Measurements from ENCODE around the gene NXNL1. TPM values are rescaled to one million over a fixed set of nuclear protein-coding genes. Genes with fewer than 3 reads are reported as not detected.

Gene NXNL1
- total and polyA plus RNA-seq, 4 donors: not detected

DNA sequence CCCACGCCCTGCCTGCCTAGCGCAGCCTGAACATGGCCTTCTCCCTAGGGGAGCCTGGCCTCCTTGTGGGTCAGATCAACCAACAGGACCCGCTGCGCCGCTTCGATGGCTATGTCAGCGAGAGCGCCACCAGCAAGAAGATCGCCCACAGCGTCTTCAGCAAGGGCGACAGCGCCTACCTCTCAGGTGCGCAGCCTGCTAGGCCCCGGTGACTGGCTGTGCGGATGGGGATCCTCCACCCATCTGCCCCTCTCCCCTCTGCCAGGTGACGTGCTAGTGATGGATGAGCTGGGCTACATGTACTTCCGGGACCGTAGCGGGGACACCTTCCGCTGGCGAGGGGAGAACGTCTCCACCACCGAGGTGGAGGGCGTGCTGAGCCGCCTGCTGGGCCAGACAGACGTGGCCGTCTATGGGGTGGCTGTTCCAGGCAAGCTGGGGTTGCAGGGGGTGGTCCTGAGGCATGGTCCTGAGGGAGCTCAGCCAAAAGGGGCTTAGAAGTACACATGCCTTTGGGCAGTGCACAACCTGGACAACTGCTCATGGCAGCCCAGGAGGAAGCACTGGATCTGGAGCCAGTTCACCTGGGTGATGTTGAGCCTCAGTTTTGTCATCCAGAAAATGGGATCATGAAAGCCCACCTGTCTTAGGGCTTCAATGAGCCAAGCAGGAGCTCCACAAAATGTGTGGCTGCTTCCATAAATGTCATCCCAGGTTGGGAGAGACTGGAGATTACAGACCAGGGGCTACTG lies 39.9 kb upstream of the NXNL1 start:
- Histone ChIP-seq H3K27ac (ENCODE audit: low read depth in 1 of 2, low read length in 2 of 2) (no peak overlapping the region), H3K4me3 (ENCODE audit: low read depth in 1 of 3, low read length in 3 of 3) (no peak overlapping the region), H3K9me3 (ENCODE audit: control insufficient read depth in 4 of 4, low read length in 3 of 4) (no peaks in the 10 kb centered on the region), H3K27me3 (ENCODE audit: control insufficient read depth in 4 of 4, insufficient read depth in 4 of 4, low read length in 3 of 4) (no peaks in the 10 kb centered on the region), H3K4me1 (ENCODE audit: control insufficient read depth in 4 of 4, insufficient read depth in 4 of 4, low read length in 3 of 4) (peaks cover 0 to 2% (median 0%) of the 10 kb centered on the region in 4 donors), H3K9ac (ENCODE audit: low read depth in 1 of 2, low read length in 2 of 2) (no peak overlapping the region), H3K36me3 (ENCODE audit: control insufficient read depth in 4 of 4, insufficient read depth in 3 of 4, low read depth in 1 of 4, low read length in 3 of 4) (peaks cover 0 to 6% (median 0%) of the 10 kb centered on the region in 4 donors)
- 95% methylated on average over 27 of the region's 27 CpGs for WGBS
- no peak for TF ChIP-seq ATF3 (IDR thresholded peaks at IDR 0.05)
- no peak for TF ChIP-seq TAF1 (conservative IDR thresholded peaks at IDR 0.05)
- no peak for TF ChIP-seq YY1 (IDR thresholded peaks at IDR 0.05)
- no peak for TF ChIP-seq FOXA1 (IDR thresholded peaks at IDR 0.05)
- no peak for TF ChIP-seq SP1 (IDR thresholded peaks at IDR 0.05)
- no peak for TF ChIP-seq ZBTB33 (IDR thresholded peaks at IDR 0.05)
- TF ChIP-seq, protein P1, sequence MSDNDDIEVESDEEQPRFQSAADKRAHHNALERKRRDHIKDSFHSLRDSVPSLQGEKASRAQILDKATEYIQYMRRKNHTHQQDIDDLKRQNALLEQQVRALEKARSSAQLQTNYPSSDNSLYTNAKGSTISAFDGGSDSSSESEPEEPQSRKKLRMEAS (IDR thresholded peaks at IDR 0.05): no peak
- TF ChIP-seq RAD21 (IDR thresholded peaks at IDR 0.05): no peak
- no peak for TF ChIP-seq EGR1 (IDR thresholded peaks at IDR 0.05; ENCODE audit: low read depth in 2 of 2)
- TF ChIP-seq HNF4A (conservative IDR thresholded peaks at IDR 0.05): no peak
- no peak for TF ChIP-seq RXRA (IDR thresholded peaks at IDR 0.05)
- no peak for DNase-seq (ENCODE audit: low spot score)

- no peak for DNase-seq (ENCODE audit: low spot score)
- 71% methylated on average over 21 of the region's 21 CpGs for WGBS
Measured at GRCh38 chr19:17499648-17500446, 39.1 kb upstream of the NXNL1 start.

More at GRCh38 chr19:17499648-17500446, 39.1 kb upstream of the NXNL1 start:
- Histone ChIP-seq H3K4me3 (ENCODE audit: low read depth in 1 of 3, low read length in 3 of 3) (no peak overlapping the region), H3K36me3 (ENCODE audit: control insufficient read depth in 4 of 4, insufficient read depth in 3 of 4, low read depth in 1 of 4, low read length in 3 of 4) (peaks cover 0 to 6% (median 0%) of the 10 kb centered on the region in 4 donors), H3K27ac (ENCODE audit: low read depth in 1 of 2, low read length in 2 of 2) (no peak overlapping the region), H3K4me1 (ENCODE audit: control insufficient read depth in 4 of 4, insufficient read depth in 4 of 4, low read length in 3 of 4) (peaks cover 0 to 2% (median 0%) of the 10 kb centered on the region in 4 donors), H3K27me3 (ENCODE audit: control insufficient read depth in 4 of 4, insufficient read depth in 4 of 4, low read length in 3 of 4) (no peaks in the 10 kb centered on the region), H3K9ac (ENCODE audit: low read depth in 1 of 2, low read length in 2 of 2) (no peak overlapping the region), H3K9me3 (ENCODE audit: control insufficient read depth in 4 of 4, low read length in 3 of 4) (no peaks in the 10 kb centered on the region)
- TF ChIP-seq HNF4A (conservative IDR thresholded peaks at IDR 0.05) (no peak), RXRA (IDR thresholded peaks at IDR 0.05) (no peak), ZBTB33 (IDR thresholded peaks at IDR 0.05) (no peak), HNF4G (IDR thresholded peaks at IDR 0.05) (no peak), FOXA1 (IDR thresholded peaks at IDR 0.05) (no peak), YY1 (IDR thresholded peaks at IDR 0.05) (no peak), RAD21 (IDR thresholded peaks at IDR 0.05) (no peak), FOXA2 (IDR thresholded peaks at IDR 0.05) (no peak), TAF1 (conservative IDR thresholded peaks at IDR 0.05) (no peak), NR2F2 (IDR thresholded peaks at IDR 0.05) (no peak), JUND (IDR thresholded peaks at IDR 0.05) (no peak), SP1 (IDR thresholded peaks at IDR 0.05) (no peak)
- TF ChIP-seq, protein P2, sequence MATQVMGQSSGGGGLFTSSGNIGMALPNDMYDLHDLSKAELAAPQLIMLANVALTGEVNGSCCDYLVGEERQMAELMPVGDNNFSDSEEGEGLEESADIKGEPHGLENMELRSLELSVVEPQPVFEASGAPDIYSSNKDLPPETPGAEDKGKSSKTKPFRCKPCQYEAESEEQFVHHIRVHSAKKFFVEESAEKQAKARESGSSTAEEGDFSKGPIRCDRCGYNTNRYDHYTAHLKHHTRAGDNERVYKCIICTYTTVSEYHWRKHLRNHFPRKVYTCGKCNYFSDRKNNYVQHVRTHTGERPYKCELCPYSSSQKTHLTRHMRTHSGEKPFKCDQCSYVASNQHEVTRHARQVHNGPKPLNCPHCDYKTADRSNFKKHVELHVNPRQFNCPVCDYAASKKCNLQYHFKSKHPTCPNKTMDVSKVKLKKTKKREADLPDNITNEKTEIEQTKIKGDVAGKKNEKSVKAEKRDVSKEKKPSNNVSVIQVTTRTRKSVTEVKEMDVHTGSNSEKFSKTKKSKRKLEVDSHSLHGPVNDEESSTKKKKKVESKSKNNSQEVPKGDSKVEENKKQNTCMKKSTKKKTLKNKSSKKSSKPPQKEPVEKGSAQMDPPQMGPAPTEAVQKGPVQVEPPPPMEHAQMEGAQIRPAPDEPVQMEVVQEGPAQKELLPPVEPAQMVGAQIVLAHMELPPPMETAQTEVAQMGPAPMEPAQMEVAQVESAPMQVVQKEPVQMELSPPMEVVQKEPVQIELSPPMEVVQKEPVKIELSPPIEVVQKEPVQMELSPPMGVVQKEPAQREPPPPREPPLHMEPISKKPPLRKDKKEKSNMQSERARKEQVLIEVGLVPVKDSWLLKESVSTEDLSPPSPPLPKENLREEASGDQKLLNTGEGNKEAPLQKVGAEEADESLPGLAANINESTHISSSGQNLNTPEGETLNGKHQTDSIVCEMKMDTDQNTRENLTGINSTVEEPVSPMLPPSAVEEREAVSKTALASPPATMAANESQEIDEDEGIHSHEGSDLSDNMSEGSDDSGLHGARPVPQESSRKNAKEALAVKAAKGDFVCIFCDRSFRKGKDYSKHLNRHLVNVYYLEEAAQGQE (IDR thresholded peaks at IDR 0.05): no peak
- TF ChIP-seq, protein P1 (IDR thresholded peaks at IDR 0.05): no peak
